ENCODE measurements around the gene TMEM150A. TPM values are rescaled to one million over a fixed set of nuclear protein-coding genes. Genes with fewer than 3 reads are reported as not detected.
A peak's percentile ranks its signal among the peaks of the same experiment; 100 is the strongest.
"Not testable (repeated sequence)": the region's sequence is repeated elsewhere in the genome, so short reads cannot be mapped to it uniquely, and the experiment has no call there.

Gene TMEM150A
- total RNA-seq, 4 donors from 2014 or later: 8.9 to 25.2 (median 21.9) TPM

GRCh38 chr2:85628658-85629057, 26.2 kb upstream of the TMEM150A start:
- H3K4me3 ChIP-seq (replicated peaks in 1 of 3): no peak overlapping the region
- no peak overlapping the region for H3K27ac ChIP-seq
- H3K27me3 ChIP-seq: no peaks in the 10 kb centered on the region
- TF ChIP-seq POLR2A (IDR thresholded peaks at IDR 0.05): no peak
- no peak for TF ChIP-seq CTCF (IDR thresholded peaks at IDR 0.05)
- H3K4me1 ChIP-seq: no peaks in the 10 kb centered on the region
- H3K9me3 ChIP-seq: no peaks in the 10 kb centered on the region
- DNase-seq: no peak
- intact Hi-C loops (cut with DNase I): no loop called here
- 57% methylated on average over 2 of the region's 2 CpGs for WGBS, 2 donors
- H3K36me3 ChIP-seq: peaks cover 62 to 82% of the 10 kb centered on the region in 2 donors

- intact Hi-C loops (cut with DNase I): no loop called here
- WGBS, 2 donors: 92 to 93% methylated on average over 5 of the region's 5 CpGs
- H3K27ac ChIP-seq: no peak overlapping the region
- H3K27me3 ChIP-seq: no peaks in the 10 kb centered on the region
- H3K4me3 ChIP-seq (replicated peaks in 1 of 3): no peak overlapping the region
- H3K4me1 ChIP-seq: no peaks in the 10 kb centered on the region
- H3K36me3 ChIP-seq: peaks cover 69 to 73% of the 10 kb centered on the region in 2 donors
- H3K9me3 ChIP-seq: no peaks in the 10 kb centered on the region
- DNase-seq: no peak
- TF ChIP-seq CTCF (IDR thresholded peaks at IDR 0.05): no peak
- no peak for TF ChIP-seq POLR2A (IDR thresholded peaks at IDR 0.05)
Measured at GRCh38 chr2:85623991-85624390, 21.5 kb upstream of the TMEM150A start.

- peaks cover 50 to 57% of the 10 kb centered on the region in 2 donors for H3K36me3 ChIP-seq
- TF ChIP-seq CTCF (IDR thresholded peaks at IDR 0.05) (no peak), POLR2A (IDR thresholded peaks at IDR 0.05) (no peak)
- no peaks in the 10 kb centered on the region for H3K9me3 ChIP-seq
- no peaks in the 10 kb centered on the region for H3K27me3 ChIP-seq
- no peak overlapping the region for H3K4me3 ChIP-seq (replicated peaks in 1 of 3)
- WGBS, 2 donors: 96 to 100% methylated on average over 1 of the region's 1 CpG
- peaks cover 11 to 12% of the 10 kb centered on the region in 2 donors for H3K4me1 ChIP-seq
- no peak for DNase-seq
- intact Hi-C loops (cut with DNase I): no loop called here
- H3K27ac ChIP-seq: no peak overlapping the region
Measured at GRCh38 chr2:85621338-85621737, 18.8 kb upstream of the TMEM150A start.

- peaks cover 15 to 16% of the 10 kb centered on the region in 2 donors for H3K4me1 ChIP-seq
Measured at GRCh38 chr2:85619617-85620016, 17.1 kb upstream of the TMEM150A start.

GRCh38 chr2:85617723-85618122, 15.2 kb upstream of the TMEM150A start:
- H3K27me3 ChIP-seq; DNase-seq; H3K27ac ChIP-seq; H3K4me3 ChIP-seq (replicated peaks in 1 of 3); H3K9me3 ChIP-seq; intact Hi-C loops (cut with DNase I): not testable (repeated sequence)
- H3K36me3 ChIP-seq: peaks cover 20 to 24% of the 10 kb centered on the region in 2 donors
- H3K4me1 ChIP-seq: peaks cover 15 to 16% of the 10 kb centered on the region in 2 donors
- whole genome bisulfite sequencing, 2 donors: 76 to 91% methylated on average over 5 of the region's 5 CpGs

More at GRCh38 chr2:85619617-85620016, 17.1 kb upstream of the TMEM150A start:
- H3K36me3 ChIP-seq: peaks cover 34 to 40% of the 10 kb centered on the region in 2 donors
- TF ChIP-seq POLR2A (IDR thresholded peaks at IDR 0.05) (no peak), CTCF (IDR thresholded peaks at IDR 0.05) (no peak)
- H3K27ac ChIP-seq: no peak overlapping the region
- WGBS, 2 donors: 87 to 94% methylated on average over 6 of the region's 6 CpGs
- no peak for DNase-seq
- intact Hi-C loops (cut with DNase I): no loop called here
- no peaks in the 10 kb centered on the region for H3K9me3 ChIP-seq
- no peak overlapping the region for H3K4me3 ChIP-seq (replicated peaks in 1 of 3)
- no peaks in the 10 kb centered on the region for H3K27me3 ChIP-seq

GRCh38 chr2:85615413-85615728, 12.9 kb upstream of the TMEM150A start:
- intact Hi-C loops (cut with DNase I): no loop called here
- TF ChIP-seq CTCF (IDR thresholded peaks at IDR 0.05): no peak
- TF ChIP-seq POLR2A (IDR thresholded peaks at IDR 0.05): no peak
- H3K9me3 ChIP-seq: no peaks in the 10 kb centered on the region
- H3K4me1 ChIP-seq: peaks cover 21 to 23% of the 10 kb centered on the region in 2 donors
- peak overlapping the region in 1 of 3 donors; percentile 97 for H3K4me3 ChIP-seq (replicated peaks in 1 of 3)
- 86 to 88% methylated on average over 13 to 17 of the region's 17 CpGs for WGBS, 2 donors
- peak overlapping the region in 2 of 3 donors; percentile 80 to 82 for H3K27ac ChIP-seq
- no peak for DNase-seq
- peaks cover 8% of the 10 kb centered on the region in 2 donors for H3K36me3 ChIP-seq
- H3K27me3 ChIP-seq: no peaks in the 10 kb centered on the region

GRCh38 chr2:85614757-85615156, 12.3 kb upstream of the TMEM150A start:
- H3K4me1 ChIP-seq: peaks cover 26% of the 10 kb centered on the region in 2 donors
- H3K9me3 ChIP-seq; H3K27me3 ChIP-seq; H3K4me3 ChIP-seq (replicated peaks in 1 of 3); H3K36me3 ChIP-seq; H3K27ac ChIP-seq; intact Hi-C loops (cut with DNase I); DNase-seq: not testable (repeated sequence)
- WGBS, 2 donors: 94 to 97% methylated on average over 7 of the region's 7 CpGs
